Measurements from ENCODE around the gene SNCAIP.
"Not testable (repeated sequence)": the region's sequence is repeated elsewhere in the genome, so short reads cannot be mapped to it uniquely, and the experiment has no call there.

The SNCAIP gene

DNA sequence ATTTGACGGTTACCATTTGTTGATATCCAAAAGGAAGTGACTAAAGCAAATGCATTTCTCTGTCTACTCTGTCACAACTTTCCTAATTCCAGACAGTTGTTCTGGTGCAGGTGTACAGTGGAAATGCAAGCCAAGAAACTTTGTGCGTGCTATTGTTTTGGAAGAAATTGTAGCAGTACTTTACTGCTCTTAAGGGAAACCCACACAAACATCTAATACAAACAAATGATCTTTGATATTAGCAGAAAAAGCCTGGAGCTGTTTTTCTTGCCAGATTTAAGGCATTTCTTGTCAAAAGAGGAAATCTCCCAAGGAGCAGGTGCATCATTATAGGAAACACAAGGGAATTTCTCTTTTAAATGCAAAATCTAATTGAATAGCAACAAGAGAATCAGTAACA is 2.0 kb downstream of the SNCAIP start:
- no peak for DNase-seq (ENCODE audit: low read depth, low spot score)

DNA sequence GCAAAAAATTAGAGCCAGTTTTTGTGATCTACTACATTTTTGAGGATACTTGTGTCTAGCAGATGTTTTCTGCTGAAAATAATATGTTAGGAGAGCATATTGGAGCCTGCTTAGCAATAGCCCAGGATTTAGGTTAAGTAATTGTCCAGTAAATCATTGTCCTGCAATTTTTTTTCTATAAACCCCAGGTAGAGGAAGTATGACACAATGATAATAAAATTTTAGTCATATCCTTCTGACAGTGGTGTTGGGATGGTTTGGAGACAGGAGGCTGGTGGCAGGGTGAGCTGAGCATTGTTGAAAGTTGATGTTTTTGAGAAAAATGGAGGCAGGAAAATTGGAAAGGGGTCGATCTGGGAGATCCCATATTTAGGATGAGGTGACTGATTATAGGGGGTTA is 3.5 kb downstream of the SNCAIP start:
- no peak for DNase-seq (ENCODE audit: low read depth, low spot score)

DNA sequence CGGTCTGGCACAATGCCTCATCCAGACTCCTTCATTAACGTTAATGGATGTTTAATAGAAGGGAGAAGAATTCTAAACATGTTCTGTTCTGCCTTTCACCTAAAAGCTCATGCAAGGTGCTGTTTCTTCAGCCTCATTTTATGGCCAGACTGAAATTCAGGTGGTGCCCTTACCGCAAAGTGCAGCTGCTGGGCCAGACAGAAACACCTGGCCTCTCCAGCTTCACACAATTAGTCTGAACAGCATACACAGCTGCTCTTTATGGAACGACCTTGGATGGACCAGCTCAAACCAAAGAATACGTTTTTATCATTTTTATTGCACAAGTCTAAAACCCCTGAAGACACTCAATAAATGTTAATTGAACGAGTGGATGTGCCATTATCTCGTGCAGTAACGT is 4.6 kb downstream of the SNCAIP start:
- no peak for DNase-seq (ENCODE audit: low read depth, low spot score)

DNA sequence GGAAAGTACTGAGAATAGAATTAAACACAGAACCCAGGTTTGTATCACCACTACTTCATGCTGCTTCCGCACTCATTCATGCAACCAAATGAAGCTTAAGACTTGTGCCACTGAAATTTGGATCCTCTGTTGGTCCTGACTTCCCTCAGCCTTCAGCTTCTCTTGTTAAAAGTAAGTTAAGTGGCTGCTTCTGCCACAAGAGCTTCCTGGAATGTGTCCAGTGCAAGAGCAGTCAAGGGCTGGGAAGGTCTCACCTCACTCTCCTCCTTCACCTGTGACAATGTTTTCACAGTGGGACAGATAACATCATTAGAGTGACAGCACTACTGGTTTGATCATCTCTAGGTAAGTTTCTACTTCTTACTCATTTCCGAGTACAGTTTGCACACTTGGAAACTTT is 7.9 kb downstream of the SNCAIP start:
- DNase-seq (ENCODE audit: low read depth, low spot score) = no peak

DNA sequence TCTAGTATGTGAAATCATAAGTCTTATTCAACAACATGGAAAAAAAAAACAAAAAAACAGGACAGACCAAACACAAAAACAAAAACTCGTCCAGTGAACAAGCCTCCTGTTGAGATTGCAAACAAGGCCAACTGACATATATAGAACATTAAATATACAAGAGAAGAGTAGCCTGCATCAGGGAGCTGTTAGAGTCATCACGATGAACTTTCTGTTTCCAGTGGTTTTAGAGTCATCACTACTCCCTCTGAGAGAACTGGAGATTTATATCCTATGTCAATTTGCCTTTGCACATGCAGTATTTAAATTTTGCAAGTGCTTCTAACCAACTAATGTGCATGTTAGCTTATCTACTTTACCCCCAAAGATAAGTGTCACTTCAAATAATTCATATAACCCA is 9.9 kb downstream of the SNCAIP start:
- no peak for DNase-seq (ENCODE audit: low read depth, low spot score)

DNA sequence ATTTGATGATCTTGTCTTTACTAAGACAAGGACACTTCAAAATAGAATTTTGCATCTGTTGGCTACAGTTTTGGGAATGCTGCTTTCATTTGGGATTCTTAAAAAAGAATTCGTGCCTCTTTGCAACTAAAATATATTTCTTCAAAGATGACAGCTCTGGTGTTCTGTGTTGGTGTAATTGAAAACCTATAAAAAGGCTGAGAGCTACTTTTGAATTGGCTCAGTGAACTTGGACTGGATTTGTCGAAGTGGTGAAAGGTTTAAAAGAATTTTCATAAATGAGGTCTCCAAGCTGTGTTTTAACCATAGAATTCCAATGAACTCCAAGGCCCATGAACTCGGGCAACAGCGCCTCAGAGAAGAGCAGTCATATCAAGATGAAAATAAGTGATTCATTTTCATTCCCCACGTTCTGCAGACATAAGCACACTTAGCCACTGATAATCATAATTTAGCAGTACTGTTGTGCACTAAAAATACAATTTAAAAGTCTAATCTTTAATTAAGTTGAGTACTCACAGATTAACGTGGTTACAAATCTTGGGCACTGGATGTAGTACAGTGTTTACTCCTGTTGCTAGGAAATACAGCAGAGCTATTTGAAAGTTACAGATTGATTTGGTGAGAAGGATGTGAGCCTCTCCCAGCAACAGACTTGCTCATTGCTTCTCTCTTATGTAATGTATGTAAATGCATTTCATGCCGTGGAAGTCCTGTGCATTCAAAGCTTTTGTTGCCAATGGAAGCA is 10.9 kb downstream of the SNCAIP start:
- DNase-seq (ENCODE audit: low read depth, low spot score) = no peak

DNA sequence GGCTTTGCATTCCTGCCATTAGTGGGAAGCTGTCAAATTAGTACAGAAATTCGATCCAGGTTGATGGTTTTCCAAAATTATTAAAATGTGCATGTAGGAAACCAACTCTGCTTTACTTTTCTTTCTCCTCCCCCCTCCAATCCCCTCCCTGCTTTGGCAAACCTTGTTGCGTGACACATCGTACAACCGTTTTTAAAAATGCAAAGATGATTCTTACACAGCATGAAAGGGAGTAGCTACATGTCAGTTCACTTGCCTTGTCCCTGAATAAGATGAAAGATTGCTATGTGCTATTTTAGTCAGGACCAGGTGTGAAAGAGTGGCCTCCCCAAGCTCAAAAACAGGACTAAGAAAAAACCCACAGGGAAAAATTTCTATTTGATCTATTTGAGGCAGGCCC is 11.7 kb downstream of the SNCAIP start:
- DNase-seq (ENCODE audit: low read depth, low spot score) = no peak

DNA sequence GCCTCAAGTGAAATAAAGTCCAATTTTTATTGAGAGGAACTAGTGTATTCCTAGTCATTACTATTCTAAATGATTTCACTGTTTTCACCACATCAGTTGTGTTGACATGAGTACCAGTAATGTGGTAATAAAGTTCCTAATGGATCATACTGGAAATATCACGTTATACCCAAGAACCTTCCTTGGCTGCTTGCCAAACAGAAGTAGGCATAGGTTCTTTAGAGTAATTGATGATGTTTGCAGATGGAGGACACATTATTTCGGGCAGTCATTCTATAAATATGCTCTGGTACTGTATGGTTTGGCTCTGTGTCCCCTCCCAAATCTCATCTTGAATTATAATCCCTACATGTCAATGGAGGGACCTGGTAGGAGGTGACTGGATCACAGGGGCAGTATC is 15.1 kb downstream of the SNCAIP start:
- no peak for DNase-seq (ENCODE audit: low read depth, low spot score)

DNA sequence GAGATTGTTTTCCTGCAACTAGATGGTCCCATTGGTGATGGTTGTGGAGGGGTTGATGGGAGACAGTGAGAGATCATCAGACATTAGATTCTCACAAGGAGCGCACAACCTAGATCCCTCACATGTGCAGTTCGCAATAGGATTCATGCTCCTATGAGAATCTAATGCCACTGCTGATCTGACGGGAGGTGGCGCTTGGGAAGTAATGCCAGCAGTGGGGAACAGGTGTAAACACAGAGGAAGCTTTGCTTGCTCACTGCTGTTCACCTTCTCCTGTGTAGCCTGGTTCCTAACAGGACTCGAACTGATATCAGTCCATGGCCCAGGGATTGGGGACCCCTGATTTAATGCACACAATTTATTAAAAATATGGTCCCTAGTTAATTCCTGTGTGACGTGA is 18.8 kb downstream of the SNCAIP start:
- DNase-seq (ENCODE audit: low read depth, low spot score) = no peak

DNA sequence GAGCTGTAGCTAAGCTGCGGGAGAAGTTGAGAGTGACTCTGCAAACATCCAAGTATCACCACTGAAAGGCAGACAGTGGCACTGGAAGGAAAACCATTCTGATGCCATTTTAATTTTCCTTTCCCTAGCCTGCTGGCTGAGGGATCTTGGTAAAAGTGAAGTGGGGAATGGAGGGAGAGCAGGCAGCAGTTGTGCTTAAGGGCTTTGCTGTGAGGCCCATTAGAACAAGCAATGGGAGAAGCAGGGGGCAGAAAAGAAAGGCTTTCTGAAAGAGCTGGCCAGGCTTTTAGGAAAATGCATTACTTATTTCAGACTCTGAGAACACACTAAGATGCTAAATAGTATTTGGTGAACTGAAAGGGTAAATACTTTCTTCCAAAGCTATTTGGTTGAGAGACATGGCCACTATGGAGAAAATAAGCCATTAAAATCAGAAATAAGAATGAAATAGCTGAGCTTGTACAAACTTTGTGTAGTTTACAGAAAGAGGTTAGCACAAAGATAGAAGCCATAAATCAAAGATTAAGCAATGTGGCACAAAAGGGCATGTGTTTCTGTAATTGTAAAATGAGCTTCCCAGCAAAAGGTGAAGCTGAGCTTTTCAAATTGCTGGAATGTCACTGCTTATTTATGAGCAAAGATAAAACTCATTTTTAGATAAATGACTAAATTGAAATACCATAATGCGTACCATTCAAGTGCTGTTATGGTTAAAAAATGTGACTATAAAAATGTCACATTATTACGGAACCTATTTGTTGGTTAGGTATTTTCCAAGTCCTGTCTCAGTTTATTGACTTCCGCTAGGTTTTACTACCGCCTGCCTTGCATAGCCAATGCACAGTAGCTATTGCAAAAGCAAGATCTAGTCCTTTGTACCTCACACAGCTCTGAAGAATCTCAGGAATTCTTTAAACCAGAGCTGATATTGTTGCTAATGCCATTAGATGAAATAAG is 20.8 kb downstream of the SNCAIP start:
- no peak for DNase-seq (ENCODE audit: low read depth, low spot score)

DNA sequence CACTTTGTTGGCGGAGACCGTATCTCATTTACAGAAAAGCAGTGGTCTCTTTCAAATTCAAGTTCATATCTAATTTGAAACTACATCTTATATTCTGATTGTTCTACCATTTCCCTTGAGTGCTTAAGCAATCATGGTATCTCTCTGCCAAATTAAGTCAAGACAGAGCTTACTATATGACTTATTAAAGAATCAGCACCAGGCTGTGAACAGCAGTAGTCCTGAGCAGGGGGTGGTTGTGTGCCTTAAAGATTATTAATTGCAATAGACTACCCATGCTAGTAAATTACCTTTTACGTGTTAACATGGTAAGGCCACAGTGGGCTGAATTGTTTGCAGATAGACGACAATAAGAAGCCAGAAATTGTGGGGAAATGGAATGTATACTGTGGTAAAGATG is 21.5 kb downstream of the SNCAIP start:
- no peak for DNase-seq (ENCODE audit: low read depth, low spot score)

DNA sequence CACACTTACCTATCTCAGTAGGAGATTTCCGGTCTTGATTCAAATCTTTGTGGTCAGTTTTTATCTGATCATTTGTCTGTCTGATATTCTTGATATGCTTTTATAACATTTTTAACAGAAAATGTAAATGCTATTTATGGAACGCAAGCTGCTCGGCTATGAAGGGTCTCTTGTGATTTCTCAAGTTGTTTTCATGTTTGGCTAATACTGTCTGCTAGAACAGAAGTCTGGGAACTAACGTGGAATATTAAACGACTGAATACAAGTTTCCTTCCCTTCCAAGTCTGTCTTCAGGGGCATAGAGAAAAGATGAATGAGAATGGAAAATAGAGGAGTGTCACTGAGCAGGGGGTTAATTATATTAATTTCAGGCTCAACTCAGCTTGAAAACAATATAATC is 27.6 kb downstream of the SNCAIP start:
- DNase-seq (ENCODE audit: low read depth, low spot score) = no peak

DNA sequence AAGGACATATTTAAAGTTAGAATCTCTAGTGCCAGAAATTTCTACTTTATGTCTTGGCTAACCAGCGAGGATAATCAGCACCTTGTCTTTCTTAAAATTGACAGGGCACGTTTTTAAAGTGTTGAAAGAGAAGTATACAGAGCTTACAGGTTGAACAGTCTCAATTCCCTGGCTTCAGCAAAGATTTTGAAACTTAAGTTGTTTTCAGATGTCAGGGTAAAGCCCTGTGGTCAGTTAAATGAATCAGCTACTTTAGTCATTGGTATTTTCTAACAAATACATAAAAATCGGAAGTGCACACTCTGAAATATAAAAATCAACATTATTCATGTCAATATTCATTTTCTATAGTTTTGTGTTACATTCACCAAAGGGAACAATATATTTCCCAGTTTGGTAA is 29.1 kb downstream of the SNCAIP start:
- DNase-seq (ENCODE audit: low read depth, low spot score) = no peak

DNA sequence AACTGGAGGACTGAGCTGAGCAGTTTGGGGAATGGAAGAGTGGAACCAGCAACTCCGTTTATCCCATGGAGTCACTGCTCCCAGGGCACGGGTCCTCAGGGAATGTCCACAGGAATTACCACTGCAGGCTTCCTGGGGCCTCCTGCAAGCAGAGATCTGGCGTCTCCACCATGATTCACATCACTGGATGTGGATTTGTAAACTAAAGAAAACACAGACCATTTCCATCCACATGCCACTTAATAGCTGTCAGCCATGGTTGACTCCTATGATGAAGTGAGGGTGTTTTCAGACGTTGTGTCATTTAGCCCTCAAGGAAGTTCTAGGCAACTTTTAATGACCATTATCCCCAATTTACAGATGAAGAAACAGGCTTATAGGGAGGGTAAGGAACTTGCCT is 30.2 kb downstream of the SNCAIP start:
- DNase-seq (ENCODE audit: low read depth, low spot score) = no peak

DNA sequence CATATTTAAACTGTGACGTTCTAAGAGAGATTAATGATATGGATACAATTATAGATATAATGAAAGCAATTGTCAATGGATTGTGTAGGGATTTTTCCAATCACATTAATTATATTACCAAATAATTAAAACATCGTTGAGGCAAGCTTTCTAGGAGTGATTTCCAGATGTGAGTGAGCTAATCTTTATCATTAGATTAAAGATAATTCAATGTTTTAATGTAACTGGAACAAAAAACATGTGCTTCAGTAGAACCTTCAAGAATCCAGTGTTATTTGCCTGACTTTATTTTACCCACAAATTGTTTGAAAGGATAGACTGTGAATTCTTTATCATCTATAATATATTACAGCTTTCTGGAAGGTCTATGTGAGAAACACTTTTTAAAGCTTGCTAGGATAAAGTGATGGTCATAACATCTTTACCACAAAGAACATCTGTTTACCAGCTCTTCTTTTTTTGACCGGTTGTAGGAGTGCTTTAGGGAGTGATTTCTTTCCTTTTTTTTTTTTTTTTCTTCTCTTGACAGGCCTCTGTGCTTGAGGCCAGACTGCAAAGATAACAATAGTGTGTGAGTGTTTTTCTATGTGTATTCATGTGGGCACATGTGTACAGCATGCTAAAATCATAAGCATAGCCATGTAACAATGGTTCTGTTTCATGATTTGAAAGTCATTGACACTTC is 35.0 kb downstream of the SNCAIP start:
- no peak for DNase-seq (ENCODE audit: low read depth, low spot score)

DNA sequence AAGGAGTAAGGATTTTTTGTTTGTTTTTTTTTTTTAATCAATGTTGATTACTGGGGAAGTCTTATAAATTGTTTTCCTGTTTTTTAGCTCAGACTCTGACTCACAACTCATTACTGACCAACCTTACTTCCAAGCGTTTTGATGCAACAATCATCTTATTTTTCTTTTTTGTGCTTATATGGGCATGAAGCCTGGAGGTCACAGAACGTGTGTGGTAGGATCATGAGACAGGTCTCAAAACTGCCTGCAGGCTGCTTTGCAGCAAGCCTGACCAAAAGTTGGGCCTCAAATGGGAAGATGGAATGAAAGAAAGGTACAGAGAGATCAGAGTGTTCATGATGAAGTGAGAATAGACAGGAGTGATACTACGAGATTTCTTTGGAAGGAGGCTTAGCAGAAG is 38.5 kb downstream of the SNCAIP start:
- DNase-seq (ENCODE audit: low read depth, low spot score) = no peak

DNA sequence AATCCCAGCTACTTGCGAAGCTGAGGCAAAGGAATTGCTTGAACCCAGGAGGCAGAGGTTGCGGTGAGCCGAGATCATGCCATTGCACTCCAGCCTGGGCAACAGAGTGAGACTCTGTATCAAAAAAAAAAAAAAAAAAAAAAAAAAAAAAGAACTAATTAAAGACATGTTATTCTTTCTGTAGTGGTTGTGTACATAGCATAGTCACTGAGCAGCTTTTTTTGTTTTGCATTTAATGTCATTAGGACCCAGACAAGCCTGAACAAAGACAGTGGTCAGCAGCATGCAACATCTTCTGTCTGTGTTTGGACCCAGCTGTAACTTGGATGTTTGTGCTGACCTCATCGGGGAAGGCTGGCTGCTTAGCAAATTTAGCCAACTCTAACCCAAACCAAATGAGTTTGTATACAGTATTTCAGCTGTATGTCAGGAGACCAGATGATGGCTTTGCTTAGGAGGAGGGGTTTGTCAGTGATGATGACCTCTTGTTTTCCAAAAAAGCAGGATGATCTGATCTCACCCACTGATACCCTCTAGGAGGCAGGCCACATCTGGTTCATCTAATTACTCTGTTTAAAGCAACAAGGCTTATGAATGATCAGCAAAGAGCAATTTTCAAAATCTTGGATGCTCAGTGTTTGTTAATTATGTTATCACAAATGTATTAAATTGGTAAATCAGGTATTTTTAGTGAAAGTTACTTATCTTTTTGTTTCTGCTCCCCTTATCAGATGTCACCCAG is 39.5 kb downstream of the SNCAIP start:
- no peak for DNase-seq (ENCODE audit: low read depth, low spot score)

DNA sequence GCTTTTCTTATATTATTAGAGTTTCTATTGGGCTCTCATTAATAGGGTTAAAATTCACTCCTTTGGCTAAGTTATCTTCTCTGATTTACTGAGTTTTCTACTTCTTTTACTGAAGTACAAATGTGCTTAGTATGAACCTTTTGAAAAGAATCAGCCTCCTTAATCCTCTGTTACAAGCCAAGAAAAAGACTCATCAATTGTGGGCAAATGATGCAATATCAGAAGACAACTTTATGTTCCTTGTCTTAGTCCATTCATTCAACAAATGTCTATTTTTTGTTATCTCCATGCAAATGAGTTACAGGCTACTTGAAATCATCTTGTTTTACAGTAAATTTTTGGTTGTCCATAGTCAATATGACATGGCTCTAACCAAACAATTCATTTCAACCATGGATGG is 40.3 kb downstream of the SNCAIP start:
- no peak for DNase-seq (ENCODE audit: low read depth, low spot score)

DNA sequence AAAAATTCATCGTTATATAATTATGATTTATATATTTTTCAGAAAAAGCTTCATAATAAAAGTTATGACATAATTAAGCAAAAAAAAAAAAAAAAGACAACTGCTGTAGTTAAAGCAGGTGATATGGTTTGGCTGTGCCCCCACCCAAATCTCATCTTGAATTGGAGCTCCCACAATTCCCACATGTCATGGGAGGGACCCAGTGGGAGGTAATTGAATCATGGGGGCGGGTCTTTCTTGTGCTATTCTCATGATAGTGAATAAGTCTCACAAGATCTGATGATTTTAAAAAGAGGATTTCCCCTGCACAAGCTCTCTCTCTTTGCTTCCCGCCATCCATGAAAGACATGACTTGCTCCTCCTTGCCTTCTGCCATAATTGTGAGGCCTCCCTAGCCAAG is 41.3 kb downstream of the SNCAIP start:
- DNase-seq (ENCODE audit: low read depth, low spot score) = not testable (repeated sequence)

DNA sequence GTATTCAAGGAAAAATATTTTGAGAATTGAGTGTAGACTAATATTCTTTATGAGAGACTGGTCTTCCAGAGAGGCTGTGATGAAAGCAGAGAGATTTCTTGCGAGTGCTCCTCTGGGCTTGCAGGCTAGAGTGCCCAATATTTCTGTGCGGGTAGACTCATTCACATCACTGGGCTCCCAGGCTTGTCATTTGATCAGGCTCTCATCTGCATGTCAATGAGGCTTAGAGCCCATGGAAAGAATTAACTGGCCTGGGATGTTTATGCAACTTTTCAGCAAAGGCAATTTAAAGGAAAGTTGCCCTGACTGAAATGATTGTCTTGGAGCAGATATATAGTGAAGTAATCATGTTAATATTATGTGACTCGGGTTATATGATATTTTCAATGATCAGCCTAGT is 42.3 kb downstream of the SNCAIP start:
- DNase-seq (ENCODE audit: low read depth, low spot score) = no peak

DNA sequence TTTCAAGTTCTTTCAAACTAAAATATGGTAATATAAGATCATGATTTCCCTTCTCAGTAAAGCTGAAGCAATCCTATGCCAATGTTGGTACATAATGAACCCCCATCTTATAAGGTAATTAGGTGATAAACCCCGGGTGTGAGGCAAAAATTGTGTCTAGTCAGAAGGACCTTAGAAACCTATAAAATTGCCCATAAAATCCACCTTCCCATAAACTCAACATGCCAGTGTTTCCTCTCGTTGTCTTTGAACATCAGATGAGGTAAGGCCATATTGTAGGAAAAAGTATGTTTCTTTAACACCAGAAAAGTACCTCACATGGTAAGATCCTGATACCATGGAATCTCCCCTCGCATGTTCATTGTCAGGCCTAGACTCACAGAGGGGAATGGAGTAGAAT is 43.3 kb downstream of the SNCAIP start:
- DNase-seq (ENCODE audit: low read depth, low spot score) = no peak

DNA sequence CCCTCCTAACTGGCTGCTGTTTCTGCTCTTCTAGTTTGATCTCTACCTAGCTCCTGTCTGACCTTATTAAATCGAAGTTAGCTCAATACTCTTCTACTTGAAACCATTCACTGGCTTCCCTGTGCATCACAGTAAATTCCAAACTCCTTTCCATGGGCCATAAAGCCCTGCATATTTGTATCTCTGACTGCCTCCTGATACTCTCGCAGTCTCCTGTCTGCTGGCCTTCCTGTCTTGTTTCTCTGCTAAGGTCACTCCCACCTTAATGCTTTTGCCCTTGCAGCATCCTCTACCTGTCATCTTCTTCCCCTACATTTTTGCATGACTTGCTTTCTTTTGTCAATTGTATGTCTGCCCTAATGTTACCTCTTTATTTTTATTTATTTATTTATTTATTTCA is 44.8 kb downstream of the SNCAIP start:
- no peak for DNase-seq (ENCODE audit: low read depth, low spot score)
